Hematopoietic multipotent progenitor cell treated with erythropoietin and hydrocortisone succinate and interleukin-3 and kit ligand, for 17 days (in vitro differentiated cells): ENCODE measurements around the gene GAS7.

Experiments
- DNase-seq: peaks from one replicate; pipeline ENCODE4 v3.0.0-alpha.2; 2015; ENCODE audit warnings: low spot score

GAS7 gene

GRCh38 chr17:10171581-10171981 lies 26.8 kb downstream of the GAS7 start:
- no peak for DNase-seq

GRCh38 chr17:10171122-10171571 lies 27.3 kb downstream of the GAS7 start:
- no peak for DNase-seq

GRCh38 chr17:10170233-10170632 lies 28.2 kb downstream of the GAS7 start:
- no peak for DNase-seq

- DNase-seq: no peak
These were observed 29.1 kb downstream of the GAS7 start for GRCh38 chr17:10169290-10169689.

GRCh38 chr17:10166176-10166935 lies 32.0 kb downstream of the GAS7 start:
- DNase-seq: no peak

- DNase-seq: no peak
These were observed 36.3 kb downstream of the GAS7 start for GRCh38 chr17:10162096-10162495.

GRCh38 chr17:10161386-10161785 lies 37.0 kb downstream of the GAS7 start:
- DNase-seq: no peak

GRCh38 chr17:10156948-10157607 lies 41.3 kb downstream of the GAS7 start:
- DNase-seq: no peak

- no peak for DNase-seq
These were observed 41.8 kb downstream of the GAS7 start for GRCh38 chr17:10156599-10156947.

GRCh38 chr17:10156077-10156435 lies 42.4 kb downstream of the GAS7 start:
- no peak for DNase-seq

- no peak for DNase-seq
These were observed 42.9 kb downstream of the GAS7 start for GRCh38 chr17:10155371-10156076.

GRCh38 chr17:10151667-10152496 lies 46.5 kb downstream of the GAS7 start:
- no peak for DNase-seq

- no peak for DNase-seq
These were observed 48.6 kb downstream of the GAS7 start for GRCh38 chr17:10149573-10150399.

GRCh38 chr17:10147761-10148415 lies 50.5 kb downstream of the GAS7 start:
- no peak for DNase-seq

- no peak for DNase-seq
These were observed 51.4 kb downstream of the GAS7 start for GRCh38 chr17:10147040-10147439.

- no peak for DNase-seq
These were observed 53.4 kb downstream of the GAS7 start for GRCh38 chr17:10144982-10145381.

GRCh38 chr17:10144456-10144855 lies 54.0 kb downstream of the GAS7 start:
- no peak for DNase-seq

GRCh38 chr17:10141436-10141835 lies 57.0 kb downstream of the GAS7 start:
- no peak for DNase-seq

GRCh38 chr17:10139577-10139976 lies 58.8 kb downstream of the GAS7 start:
- DNase-seq: no peak

- DNase-seq: no peak
These were observed 62.0 kb downstream of the GAS7 start for GRCh38 chr17:10136258-10136981.
